Measurements from ENCODE around the gene REV1.

REV1 gene

GRCh38 chr2:99445065-99445464, 44.8 kb downstream of the REV1 start:
- no peak for DNase-seq

- no peak for DNase-seq
These were observed 45.6 kb downstream of the REV1 start for GRCh38 chr2:99444222-99444621.

- DNase-seq = no peak
These were observed 47.0 kb downstream of the REV1 start for GRCh38 chr2:99442837-99443236.

- no peak for DNase-seq
These were observed 49.8 kb downstream of the REV1 start for GRCh38 chr2:99439971-99440505.

- DNase-seq = no peak
These were observed 52.9 kb downstream of the REV1 start for GRCh38 chr2:99436874-99437273.

GRCh38 chr2:99433340-99433739, 56.5 kb downstream of the REV1 start:
- DNase-seq = no peak

- DNase-seq = no peak
These were observed 58.1 kb downstream of the REV1 start for GRCh38 chr2:99431587-99432275.

GRCh38 chr2:99430614-99431291, 59.1 kb downstream of the REV1 start:
- no peak for DNase-seq

GRCh38 chr2:99425022-99425421, 64.8 kb downstream of the REV1 start:
- no peak for DNase-seq

GRCh38 chr2:99424371-99424770, 65.4 kb downstream of the REV1 start:
- DNase-seq = no peak

GRCh38 chr2:99422599-99422998, 67.2 kb downstream of the REV1 start:
- no peak for DNase-seq

GRCh38 chr2:99421469-99421868, 68.3 kb downstream of the REV1 start:
- no peak for DNase-seq

- no peak for DNase-seq
These were observed 69.0 kb downstream of the REV1 start for GRCh38 chr2:99420751-99421299.

- no peak for DNase-seq
These were observed 69.8 kb downstream of the REV1 start for GRCh38 chr2:99420031-99420430.

- DNase-seq = no peak
These were observed 72.4 kb downstream of the REV1 start for GRCh38 chr2:99417396-99417795.

- no peak for DNase-seq
These were observed 75.3 kb downstream of the REV1 start for GRCh38 chr2:99414566-99414965.

- no peak for DNase-seq
These were observed 79.5 kb downstream of the REV1 start for GRCh38 chr2:99410276-99410675.

- no peak for DNase-seq
These were observed 83.7 kb downstream of the REV1 start for GRCh38 chr2:99406137-99406536.

- DNase-seq = no peak
These were observed 84.8 kb downstream of the REV1 start for GRCh38 chr2:99404797-99405669.

GRCh38 chr2:99404039-99404796, 85.6 kb downstream of the REV1 start:
- DNase-seq = no peak

GRCh38 chr2:99403524-99403923, 86.3 kb downstream of the REV1 start:
- no peak for DNase-seq

- DNase-seq = no peak
These were observed 86.7 kb downstream of the REV1 start for GRCh38 chr2:99403084-99403483.
